Calu3 (cell line): ENCODE data around the gene PARP12. TPM values are rescaled to one million over a fixed set of nuclear protein-coding genes. Genes with fewer than 3 reads are reported as not detected.

Experiments used
- BruUV-seq: library from RNA; stranded (reverse); fragments of 400-500 nt; replicated peaks from 2 replicates; lab custom pipeline; 2021; lab: Mats Ljungman, UMichigan
- CTCF ChIA-PET: fragments of 300-600 bp; sonication (Branson Sonifier 250); formaldehyde crosslinking; loops from one replicate; lab custom pipeline; 2022; ENCODE audit warnings: antibody characterized with exemption; lab: Charles Lee
- DNase-seq: peaks from one replicate; pipeline ENCODE4 v3.0.0; 2022
- H3K27ac Mint-ChIP-seq: one replicate; pipeline ENCODE4 v1.8.0; 2022; ENCODE audit warnings: mixed read lengths; ENCODE audit not compliant: unreplicated experiment
- H3K27me3 Mint-ChIP-seq: one replicate; pipeline ENCODE4 v1.8.0; 2022; ENCODE audit warnings: mixed read lengths; ENCODE audit not compliant: unreplicated experiment
- H3K36me3 Mint-ChIP-seq: one replicate; pipeline ENCODE4 v1.8.0; 2022; ENCODE audit warnings: mild to moderate bottlenecking, moderate library complexity, mixed read lengths; ENCODE audit not compliant: insufficient read depth, unreplicated experiment
- H3K4me1 Mint-ChIP-seq: one replicate; pipeline ENCODE4 v1.8.0; 2022; ENCODE audit warnings: mild to moderate bottlenecking, low read depth, mixed read lengths; ENCODE audit not compliant: unreplicated experiment
- H3K4me3 Mint-ChIP-seq: one replicate; pipeline ENCODE4 v1.8.0; 2022; ENCODE audit warnings: mild to moderate bottlenecking, low read depth, moderate library complexity, mixed read lengths; ENCODE audit not compliant: unreplicated experiment
- H3K9me3 Mint-ChIP-seq: one replicate; pipeline ENCODE4 v1.8.0; 2022; ENCODE audit warnings: low read depth, mixed read lengths; ENCODE audit not compliant: unreplicated experiment
- CTCF ChIP-seq: fragments of 200-600 bp; IDR thresholded peaks from one replicate; pipeline ENCODE4 v1.8.0; 2022; ENCODE audit warnings: antibody characterized with exemption; ENCODE audit not compliant: unreplicated experiment
- intact Hi-C: fragments of 100-400 bp; cut with micrococcal nuclease; formaldehyde crosslinking; loops from one replicate; pipeline ENCODE4 v1.10.0; 2022; ENCODE audit not compliant: unreplicated experiment
- total RNA-seq: library from RNA; stranded (reverse); gene quantifications from 2 replicates; pipeline ENCODE4 v1.2.3, GENCODE V29; 2022

PARP12 gene
- total RNA-seq, 1 experiment from 2014 or later, result 66.6 TPM

DNA sequence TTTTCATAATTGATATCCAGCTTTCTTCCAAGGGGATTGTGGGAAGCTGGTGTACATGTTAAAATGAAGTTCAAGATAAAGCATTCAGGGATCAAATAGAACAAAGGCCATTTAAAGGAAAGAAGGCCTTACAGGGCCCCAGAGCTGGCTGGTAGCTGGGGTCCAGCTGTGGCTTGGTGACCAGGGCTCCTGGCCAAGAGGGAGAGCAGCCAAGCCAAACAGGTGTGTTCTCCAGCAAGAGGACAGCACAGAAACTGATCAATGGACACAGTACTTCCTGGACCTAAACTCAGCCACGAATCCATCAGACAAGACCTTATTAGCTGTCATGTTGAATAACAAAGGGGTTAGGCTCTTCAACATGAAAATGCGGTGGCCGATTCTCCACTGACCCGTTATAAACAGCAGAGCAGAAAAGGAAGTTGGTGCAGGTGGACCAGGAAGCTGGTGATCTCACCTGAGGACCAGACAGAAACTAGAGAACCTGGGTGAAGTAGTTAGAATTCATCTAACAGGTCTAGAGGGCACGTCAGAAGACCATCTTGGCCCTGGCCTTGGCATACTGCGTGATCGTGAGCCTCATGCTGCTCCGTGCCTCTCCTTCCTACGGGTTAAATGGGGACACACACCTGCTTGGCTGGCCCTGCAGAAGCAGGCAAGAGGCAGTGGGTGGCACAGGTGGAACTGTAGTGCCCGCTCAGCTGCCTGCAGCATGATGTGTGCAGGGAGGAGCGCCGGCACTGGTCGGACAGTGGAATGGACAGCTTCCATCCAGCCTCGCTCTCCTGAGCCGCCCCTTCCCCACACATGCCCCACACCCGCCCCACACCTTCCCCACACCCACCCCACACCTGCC, 53.8 kb downstream of the PARP12 start:
- Mint-ChIP-seq H3K36me3 (peaks cover 9% of the 10 kb centered on the region), H3K4me3 (no peak overlapping the region), H3K9me3 (no peaks in the 10 kb centered on the region), H3K27me3 (no peaks in the 10 kb centered on the region), H3K4me1 (no peaks in the 10 kb centered on the region), H3K27ac (no peak overlapping the region)
- no TSS peak for BruUV-seq
- intact Hi-C loops, result no loop called here
- DNase-seq, result no peak
- TF ChIP-seq CTCF, result no peak
- CTCF ChIA-PET, result interaction anchor here (0.8 kb wide), 1 partner anchor 392 kb away, joined by 7 read pairs; no protein-coding TSS in a partner anchor

DNA sequence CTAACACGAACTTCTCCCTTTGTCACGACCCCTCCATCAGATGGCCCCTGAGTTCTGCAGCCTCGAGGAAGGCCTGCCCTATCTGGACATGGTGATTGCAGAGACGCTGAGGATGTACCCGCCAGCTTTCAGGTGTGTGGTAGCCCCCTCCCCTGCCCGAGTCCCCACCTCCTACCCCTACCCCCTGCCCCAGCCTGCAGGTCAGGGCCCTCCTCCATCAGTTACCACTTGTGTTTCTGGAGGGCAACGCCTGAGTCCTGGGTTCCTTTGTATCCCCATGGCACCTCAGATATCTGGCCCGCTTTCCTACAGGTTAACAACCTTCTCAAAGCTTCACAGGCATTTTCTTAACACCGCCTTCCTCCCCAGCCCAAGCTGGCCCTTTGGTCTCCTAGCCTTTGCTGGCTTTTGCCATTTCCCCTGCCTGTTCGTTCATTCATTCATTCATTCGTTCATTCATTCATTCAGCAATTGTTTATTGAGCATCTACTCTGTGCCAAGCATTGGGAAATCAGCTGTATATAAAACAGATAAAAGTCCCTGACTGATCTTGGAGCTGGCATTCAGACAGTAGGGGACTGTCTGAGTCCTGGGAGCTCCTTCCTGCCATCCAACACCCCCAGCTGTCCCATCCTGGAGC, 55.6 kb downstream of the PARP12 start:
- Mint-ChIP-seq H3K4me1 (no peaks in the 10 kb centered on the region), H3K36me3 (peaks cover 9% of the 10 kb centered on the region), H3K27ac (no peak overlapping the region), H3K9me3 (no peaks in the 10 kb centered on the region), H3K4me3 (no peak overlapping the region), H3K27me3 (no peaks in the 10 kb centered on the region)
- CTCF ChIA-PET, result interaction anchor here (2.1 kb wide), 1 partner anchor 361 kb away, joined by 8 read pairs; no protein-coding TSS in a partner anchor
- no peak for TF ChIP-seq CTCF
- no TSS peak for BruUV-seq
- no peak for DNase-seq
- intact Hi-C loops, result no loop called here

- Mint-ChIP-seq H3K27me3 (no peaks in the 10 kb centered on the region), H3K27ac (no peak overlapping the region), H3K4me3 (no peak overlapping the region), H3K36me3 (peaks cover 4% of the 10 kb centered on the region), H3K4me1 (no peaks in the 10 kb centered on the region), H3K9me3 (no peaks in the 10 kb centered on the region)
- BruUV-seq, result no TSS peak
- CTCF ChIA-PET, result interaction anchor here (0.6 to 2.1 kb wide), 4 partner anchors 15 to 502 kb away, joined by 3 to 11 read pairs (median 6); no protein-coding TSS in a partner anchor
- TF ChIP-seq CTCF, result no peak
- no peak for DNase-seq
- intact Hi-C loops, result no loop called here
Observed at GRCh38 chr7:140006600-140006999, 56.2 kb downstream of the PARP12 start.

DNA sequence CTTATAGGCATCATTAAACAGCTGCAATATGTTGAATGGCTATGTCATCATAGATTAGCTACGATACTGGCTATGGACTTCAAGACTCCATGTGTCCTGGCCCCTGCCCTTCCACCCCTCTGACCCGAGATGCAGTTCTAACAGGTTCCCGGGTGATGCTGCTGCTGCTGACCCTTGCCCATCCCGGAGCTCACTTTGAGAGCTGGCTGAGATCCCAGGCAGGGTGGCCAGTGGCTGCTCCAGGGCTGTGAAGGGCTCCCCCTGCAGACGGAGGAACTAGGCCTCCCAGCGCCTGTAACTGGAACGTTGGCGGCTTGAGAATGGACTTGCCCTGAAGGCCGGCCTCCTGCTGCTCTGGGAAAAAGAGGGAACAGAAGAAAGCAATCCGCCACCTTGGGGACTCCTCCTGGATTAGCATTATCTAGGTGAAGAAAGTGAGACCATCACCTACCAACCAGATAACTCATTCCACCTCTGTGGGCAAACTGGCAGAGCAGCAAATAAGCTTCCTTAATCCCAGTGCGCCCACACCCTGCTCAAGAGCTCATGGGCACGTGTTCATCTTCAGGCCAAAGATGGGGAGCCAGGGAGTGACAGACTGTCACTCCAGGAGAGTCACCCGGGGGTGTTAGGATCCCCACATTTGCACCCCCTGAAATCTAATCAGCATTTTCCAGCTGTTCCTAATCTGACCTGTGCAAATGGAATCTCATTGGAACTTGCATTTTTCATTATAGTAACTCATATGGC, 56.8 kb downstream of the PARP12 start:
- DNase-seq, result peak; percentile 59

More for the DNA sequence above, 56.8 kb downstream of the PARP12 start:
- no peak overlapping the region for H3K27ac Mint-ChIP-seq
- no peak overlapping the region for H3K4me3 Mint-ChIP-seq
- H3K27me3 Mint-ChIP-seq, result no peaks in the 10 kb centered on the region
- BruUV-seq, result no TSS peak
- H3K9me3 Mint-ChIP-seq, result no peaks in the 10 kb centered on the region
- CTCF ChIA-PET, result interaction anchor here (0.6 to 2.1 kb wide), 7 partner anchors 16 to 571 kb away, joined by 3 to 11 read pairs (median 4); no protein-coding TSS in a partner anchor
- intact Hi-C loops, result no loop called here
- H3K4me1 Mint-ChIP-seq, result no peaks in the 10 kb centered on the region
- TF ChIP-seq CTCF, result peak; percentile 38
- no peaks in the 10 kb centered on the region for H3K36me3 Mint-ChIP-seq
